Epidermal melanocyte (primary cell): Measurements from ENCODE around the gene MXD4.
"Not testable (repeated sequence)": the region's sequence is repeated elsewhere in the genome, so short reads cannot be mapped to it uniquely, and the experiment has no call there.

Source experiments
- DNase-seq: peaks from one replicate; pipeline ENCODE4 v3.0.0; 2011; ENCODE audit warnings: low spot score; ENCODE audit not compliant: insufficient read length

The MXD4 gene

GRCh38 chr4:2221378-2221777 is 40.5 kb downstream of the MXD4 start:
- DNase-seq, result not testable (repeated sequence)

DNA sequence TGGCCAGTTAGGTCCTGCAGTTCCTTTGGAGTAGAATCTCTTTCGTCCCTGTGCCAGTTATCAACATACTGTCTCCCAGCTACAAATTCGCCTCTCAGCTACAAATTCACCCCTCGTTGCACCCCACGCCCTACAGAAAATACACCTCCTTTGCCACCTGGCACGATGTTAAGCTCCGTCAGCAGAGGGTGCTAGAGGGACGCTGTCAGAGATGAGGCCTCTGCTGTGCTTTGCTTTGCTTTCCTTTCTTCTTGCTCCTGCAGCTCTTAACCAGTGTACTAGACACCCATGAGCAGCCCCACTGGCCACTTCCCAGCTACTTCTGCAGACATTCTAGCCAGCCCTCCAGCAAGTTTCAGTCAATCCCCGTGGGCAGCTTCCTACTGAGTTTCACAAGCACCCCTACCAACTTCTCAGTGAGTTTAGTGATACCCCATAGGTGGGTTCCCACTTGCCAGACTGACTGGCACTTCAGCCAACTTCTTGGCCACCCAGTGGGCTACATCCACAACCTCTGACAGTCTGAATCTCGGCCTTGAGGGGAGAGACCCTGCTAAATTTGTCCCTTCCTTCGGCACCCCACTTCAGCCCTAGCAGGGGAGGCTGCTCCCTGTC is 41.8 kb downstream of the MXD4 start:
- peak; percentile 52 for DNase-seq

DNA sequence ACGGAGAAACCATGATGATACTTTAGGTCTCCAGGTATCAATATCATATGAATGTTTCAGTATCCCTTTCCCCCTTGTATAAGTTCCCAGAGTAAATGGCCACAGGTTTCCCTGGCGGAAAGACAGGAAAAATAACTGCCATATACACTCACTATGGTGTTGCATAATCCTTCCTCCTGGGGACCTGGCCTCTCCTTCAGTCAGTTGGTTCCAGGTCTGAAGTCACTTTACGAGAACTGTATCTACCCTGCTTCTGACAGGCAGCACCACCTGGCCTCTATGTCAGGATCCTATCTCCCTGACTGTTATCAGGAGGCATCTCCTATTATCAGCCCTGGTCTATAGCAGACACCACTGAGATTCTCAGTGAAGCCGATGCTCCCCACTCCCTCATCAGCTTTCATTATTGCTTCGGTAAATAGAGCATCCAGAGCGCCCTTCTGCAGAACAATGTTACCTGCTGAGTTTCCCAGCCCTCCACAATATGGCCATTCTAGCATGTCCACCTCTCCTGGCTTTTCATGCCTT is 42.6 kb downstream of the MXD4 start:
- no peak for DNase-seq

DNA sequence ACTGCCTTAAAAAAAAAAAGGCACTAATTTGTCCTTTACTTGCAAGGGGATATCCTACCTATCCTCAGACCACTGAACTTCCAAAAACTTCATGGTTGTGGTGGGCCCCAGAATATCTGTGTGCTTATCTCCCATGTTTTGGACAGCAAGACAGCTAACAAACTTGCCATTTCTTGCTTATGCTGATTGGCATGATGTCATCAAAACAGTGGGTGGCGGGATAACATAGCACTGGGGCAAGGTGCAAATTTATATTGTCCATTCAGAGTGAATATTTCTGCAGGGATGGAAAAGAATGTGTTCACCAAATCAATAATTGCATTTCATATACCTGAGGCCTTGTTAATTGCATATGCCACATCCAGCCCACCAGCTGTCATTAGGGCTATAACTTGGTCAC is 43.5 kb downstream of the MXD4 start:
- DNase-seq, result no peak

- DNase-seq, result no peak
Measured at GRCh38 chr4:2217726-2218125, 44.2 kb downstream of the MXD4 start.

- no peak for DNase-seq
Measured at GRCh38 chr4:2212831-2213230, 49.1 kb downstream of the MXD4 start.

- DNase-seq, result not testable (repeated sequence)
Measured at GRCh38 chr4:2202789-2203188, 59.1 kb downstream of the MXD4 start.
